Measurements from ENCODE around the gene TMEM52.

TMEM52 gene

DNA sequence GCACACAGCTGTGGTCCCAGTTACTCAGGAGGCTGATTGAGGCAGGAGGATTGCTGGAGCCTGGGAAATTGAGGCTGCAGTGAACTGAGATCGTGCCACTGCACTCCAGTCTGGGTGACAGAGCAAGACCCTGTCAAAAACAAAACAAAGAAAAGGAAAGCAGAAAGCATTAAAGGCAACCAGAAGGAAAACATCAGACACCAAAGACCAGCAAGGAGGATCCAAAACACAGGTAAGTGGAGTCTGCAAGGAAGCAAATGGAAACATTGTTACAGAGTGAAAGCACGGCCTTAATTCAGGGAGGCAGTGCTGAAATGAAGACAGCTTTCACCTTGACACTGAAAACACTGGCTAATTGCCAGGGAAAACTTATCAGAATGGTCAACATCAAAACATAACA lies 43.7 kb upstream of the TMEM52 start:
- no peak for DNase-seq (ENCODE audit: low read depth)
- TF ChIP-seq, protein P1, sequence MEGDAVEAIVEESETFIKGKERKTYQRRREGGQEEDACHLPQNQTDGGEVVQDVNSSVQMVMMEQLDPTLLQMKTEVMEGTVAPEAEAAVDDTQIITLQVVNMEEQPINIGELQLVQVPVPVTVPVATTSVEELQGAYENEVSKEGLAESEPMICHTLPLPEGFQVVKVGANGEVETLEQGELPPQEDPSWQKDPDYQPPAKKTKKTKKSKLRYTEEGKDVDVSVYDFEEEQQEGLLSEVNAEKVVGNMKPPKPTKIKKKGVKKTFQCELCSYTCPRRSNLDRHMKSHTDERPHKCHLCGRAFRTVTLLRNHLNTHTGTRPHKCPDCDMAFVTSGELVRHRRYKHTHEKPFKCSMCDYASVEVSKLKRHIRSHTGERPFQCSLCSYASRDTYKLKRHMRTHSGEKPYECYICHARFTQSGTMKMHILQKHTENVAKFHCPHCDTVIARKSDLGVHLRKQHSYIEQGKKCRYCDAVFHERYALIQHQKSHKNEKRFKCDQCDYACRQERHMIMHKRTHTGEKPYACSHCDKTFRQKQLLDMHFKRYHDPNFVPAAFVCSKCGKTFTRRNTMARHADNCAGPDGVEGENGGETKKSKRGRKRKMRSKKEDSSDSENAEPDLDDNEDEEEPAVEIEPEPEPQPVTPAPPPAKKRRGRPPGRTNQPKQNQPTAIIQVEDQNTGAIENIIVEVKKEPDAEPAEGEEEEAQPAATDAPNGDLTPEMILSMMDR (conservative IDR thresholded peaks at IDR 0.05; ENCODE audit: control insufficient read depth, insufficient read depth, low read depth, low read length): no peak
- no peak overlapping the region for H3K4me3 ChIP-seq (ENCODE audit: control insufficient read depth, low read depth, low read length)

- TF ChIP-seq, protein P1 (conservative IDR thresholded peaks at IDR 0.05; ENCODE audit: control insufficient read depth, insufficient read depth, low read depth, low read length): no peak
- peak; percentile 41 for DNase-seq (ENCODE audit: low read depth)
Measured at GRCh38 chr1:1960480-1961196, 41.6 kb upstream of the TMEM52 start.

DNA sequence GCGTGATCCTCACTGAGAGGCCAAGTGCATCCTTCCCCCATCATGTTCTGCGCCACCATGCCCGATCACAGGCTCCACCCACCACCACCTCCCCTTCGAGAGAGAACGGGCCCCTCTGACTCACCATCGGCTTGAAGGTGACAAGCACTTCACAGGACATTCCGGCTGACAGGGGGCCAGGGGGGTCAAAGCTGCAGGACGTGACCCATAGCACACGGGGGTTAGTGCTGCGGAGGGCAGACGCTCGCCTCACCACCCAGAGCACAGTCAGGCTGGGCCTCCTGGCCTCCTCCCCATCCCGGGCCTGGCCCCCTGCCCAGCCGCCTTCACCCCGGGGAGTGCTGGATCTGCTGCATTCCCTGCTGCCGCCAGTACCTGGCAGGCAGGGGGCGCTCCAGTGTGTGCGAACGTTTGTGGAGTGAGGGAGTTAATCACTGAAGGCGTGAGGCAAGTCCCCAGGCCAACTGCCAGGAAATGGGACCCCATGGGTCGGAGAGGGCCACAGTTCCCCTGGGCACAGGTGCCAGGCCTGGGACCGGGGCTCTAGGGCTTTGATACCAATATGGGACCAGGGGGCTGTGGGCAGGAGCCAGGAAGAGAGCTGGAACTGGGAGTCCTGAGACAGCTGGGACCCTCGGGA lies 40.9 kb upstream of the TMEM52 start:
- H3K4me3 ChIP-seq (ENCODE audit: control insufficient read depth, low read depth, low read length): no peak overlapping the region
- DNase-seq (ENCODE audit: low read depth): peak; percentile 69
- TF ChIP-seq, protein P1 (conservative IDR thresholded peaks at IDR 0.05; ENCODE audit: control insufficient read depth, insufficient read depth, low read depth, low read length): peak; percentile 69

More at GRCh38 chr1:1960480-1961196, 41.6 kb upstream of the TMEM52 start:
- H3K4me3 ChIP-seq (ENCODE audit: control insufficient read depth, low read depth, low read length): no peak overlapping the region

DNA sequence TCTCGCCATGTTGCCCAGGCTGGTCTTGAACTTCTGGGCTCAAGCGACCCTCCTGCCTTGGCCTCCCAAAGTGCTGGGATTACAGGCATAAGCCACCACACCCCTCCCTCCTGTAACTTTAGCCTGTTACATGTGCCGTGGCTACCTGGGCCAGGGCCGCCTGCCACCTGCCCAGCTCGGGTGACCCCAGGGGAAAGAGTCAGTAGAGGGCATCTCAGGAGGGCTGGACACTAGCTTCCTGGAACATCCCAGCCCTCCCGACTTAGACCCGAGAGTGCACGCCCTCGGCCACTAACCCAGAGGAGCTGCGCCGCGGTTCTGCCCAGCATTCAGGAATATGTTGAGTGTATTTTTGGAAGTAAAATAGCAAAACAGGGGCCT lies 40.4 kb upstream of the TMEM52 start:
- DNase-seq (ENCODE audit: low read depth): no peak
- TF ChIP-seq, protein P1 (conservative IDR thresholded peaks at IDR 0.05; ENCODE audit: control insufficient read depth, insufficient read depth, low read depth, low read length): no peak
- H3K4me3 ChIP-seq (ENCODE audit: control insufficient read depth, low read depth, low read length): no peak overlapping the region

- no peak for DNase-seq (ENCODE audit: low read depth)
- no peak overlapping the region for H3K4me3 ChIP-seq (ENCODE audit: control insufficient read depth, low read depth, low read length)
- TF ChIP-seq, protein P1 (conservative IDR thresholded peaks at IDR 0.05; ENCODE audit: control insufficient read depth, insufficient read depth, low read depth, low read length): no peak
Measured at GRCh38 chr1:1958071-1958541, 39.0 kb upstream of the TMEM52 start.

GRCh38 chr1:1957533-1957961 lies 38.5 kb upstream of the TMEM52 start:
- TF ChIP-seq, protein P1 (conservative IDR thresholded peaks at IDR 0.05; ENCODE audit: control insufficient read depth, insufficient read depth, low read depth, low read length): no peak

More at GRCh38 chr1:1957533-1957961, 38.5 kb upstream of the TMEM52 start:
- DNase-seq (ENCODE audit: low read depth): no peak
- H3K4me3 ChIP-seq (ENCODE audit: control insufficient read depth, low read depth, low read length): no peak overlapping the region

Measured in fibroblast of mammary gland (primary cell).